ENCODE data around the gene NR4A3. TPM values are rescaled to one million over a fixed set of nuclear protein-coding genes. Genes with fewer than 3 reads are reported as not detected.
A peak's percentile ranks its signal among the peaks of the same experiment; 100 is the strongest.

The NR4A3 gene
- total and polyA plus RNA-seq, 9 donors = 0.40 to 3.2 (median 0.86) TPM

GRCh38 chr9:99895510-99895909, 73.8 kb downstream of the NR4A3 start:
- Histone ChIP-seq H3K36me3 (ENCODE audit: control insufficient read depth, insufficient read depth, low read length) (no peaks in the 10 kb centered on the region), H3K4me1 (ENCODE audit: control insufficient read depth, insufficient read depth, low read length) (no peaks in the 10 kb centered on the region), H3K4me3 (ENCODE audit: low read length) (no peak overlapping the region), H3K9me3 (replicated peaks; ENCODE audit: control insufficient read depth, low read depth, low read length) (no peaks in the 10 kb centered on the region), H3K27me3 (ENCODE audit: control insufficient read depth, insufficient read depth, low read length) (peaks cover 2% of the 10 kb centered on the region), H3K27ac (ENCODE audit: low read length) (no peak overlapping the region)
- WGBS (ENCODE audit: insufficient coverage) = 93% methylated on average over 1 of the region's 6 CpGs
- DNase-seq = no peak

- WGBS (ENCODE audit: insufficient coverage) = 83% methylated on average over 2 of the region's 2 CpGs
- Histone ChIP-seq H3K27ac (ENCODE audit: low read length) (no peak overlapping the region), H3K36me3 (ENCODE audit: control insufficient read depth, insufficient read depth, low read length) (no peaks in the 10 kb centered on the region), H3K27me3 (ENCODE audit: control insufficient read depth, insufficient read depth, low read length) (peaks cover 2% of the 10 kb centered on the region), H3K4me1 (ENCODE audit: control insufficient read depth, insufficient read depth, low read length) (no peaks in the 10 kb centered on the region), H3K9me3 (replicated peaks; ENCODE audit: control insufficient read depth, low read depth, low read length) (no peaks in the 10 kb centered on the region), H3K4me3 (ENCODE audit: low read length) (no peak overlapping the region)
- DNase-seq = no peak
Measured at GRCh38 chr9:99896119-99896518, 74.4 kb downstream of the NR4A3 start.

- no peak for DNase-seq
- Histone ChIP-seq H3K4me3 (ENCODE audit: low read length) (no peak overlapping the region), H3K27ac (ENCODE audit: low read length) (no peak overlapping the region), H3K27me3 (ENCODE audit: control insufficient read depth, insufficient read depth, low read length) (peaks cover 6% of the 10 kb centered on the region), H3K9me3 (replicated peaks; ENCODE audit: control insufficient read depth, low read depth, low read length) (no peaks in the 10 kb centered on the region), H3K4me1 (ENCODE audit: control insufficient read depth, insufficient read depth, low read length) (peaks cover 3% of the 10 kb centered on the region), H3K36me3 (ENCODE audit: control insufficient read depth, insufficient read depth, low read length) (no peaks in the 10 kb centered on the region)
- WGBS (ENCODE audit: insufficient coverage) = no CpG with 5 or more reads among the region's 1 CpG
Measured at GRCh38 chr9:99903393-99903792, 81.7 kb downstream of the NR4A3 start.

GRCh38 chr9:99905833-99906402, 84.2 kb downstream of the NR4A3 start:
- peaks cover 3% of the 10 kb centered on the region for H3K4me1 ChIP-seq (ENCODE audit: control insufficient read depth, insufficient read depth, low read length)
- H3K27ac ChIP-seq (ENCODE audit: low read length) = no peak overlapping the region
- no peaks in the 10 kb centered on the region for H3K36me3 ChIP-seq (ENCODE audit: control insufficient read depth, insufficient read depth, low read length)
- 24% methylated on average over 5 of the region's 9 CpGs for WGBS (ENCODE audit: insufficient coverage)
- H3K9me3 ChIP-seq (replicated peaks; ENCODE audit: control insufficient read depth, low read depth, low read length) = no peaks in the 10 kb centered on the region
- peak; percentile 8 for DNase-seq
- peak overlapping the region; percentile 97 for H3K4me3 ChIP-seq (ENCODE audit: low read length)
- H3K27me3 ChIP-seq (ENCODE audit: control insufficient read depth, insufficient read depth, low read length) = peaks cover 4% of the 10 kb centered on the region

GRCh38 chr9:99906403-99907207, 84.9 kb downstream of the NR4A3 start, which contains the start of gene STX17:
TSS of gene STX17 (plus strand) at chr9:99906654. CDS start at chr9:99915240, 8,586 bp downstream.
- Histone ChIP-seq H3K4me1 (ENCODE audit: control insufficient read depth, insufficient read depth, low read length) (peaks cover 3% of the 10 kb centered on the region), H3K4me3 (ENCODE audit: low read length) (peak within 1 kb of the TSS; percentile 97), H3K9me3 (replicated peaks; ENCODE audit: control insufficient read depth, low read depth, low read length) (no peaks in the 10 kb centered on the region), H3K27me3 (ENCODE audit: control insufficient read depth, insufficient read depth, low read length) (peaks cover 4% of the 10 kb centered on the region), H3K36me3 (ENCODE audit: control insufficient read depth, insufficient read depth, low read length) (peaks cover 2% of the 10 kb centered on the region), H3K27ac (ENCODE audit: low read length) (peak within 1 kb of the TSS; percentile 96)
- peak; percentile 82 for DNase-seq
- WGBS (ENCODE audit: insufficient coverage) = under 1% methylated on average over 73 of the region's 76 CpGs

GRCh38 chr9:99907208-99907532, 85.5 kb downstream of the NR4A3 start:
- peaks cover 3% of the 10 kb centered on the region for H3K36me3 ChIP-seq (ENCODE audit: control insufficient read depth, insufficient read depth, low read length)
- H3K4me1 ChIP-seq (ENCODE audit: control insufficient read depth, insufficient read depth, low read length) = peaks cover 3% of the 10 kb centered on the region
- H3K27ac ChIP-seq (ENCODE audit: low read length) = peak overlapping the region; percentile 96
- no peak for DNase-seq
- H3K4me3 ChIP-seq (ENCODE audit: low read length) = peak overlapping the region; percentile 97
- no peaks in the 10 kb centered on the region for H3K9me3 ChIP-seq (replicated peaks; ENCODE audit: control insufficient read depth, low read depth, low read length)
- WGBS (ENCODE audit: insufficient coverage) = no CpG with 5 or more reads among the region's 9 CpGs
- H3K27me3 ChIP-seq (ENCODE audit: control insufficient read depth, insufficient read depth, low read length) = peaks cover 4% of the 10 kb centered on the region

- WGBS (ENCODE audit: insufficient coverage) = 98% methylated on average over 7 of the region's 7 CpGs
Measured at GRCh38 chr9:99911600-99911999, 89.9 kb downstream of the NR4A3 start.

More at GRCh38 chr9:99911600-99911999, 89.9 kb downstream of the NR4A3 start:
- Histone ChIP-seq H3K4me3 (ENCODE audit: low read length) (no peak overlapping the region), H3K4me1 (ENCODE audit: control insufficient read depth, insufficient read depth, low read length) (no peaks in the 10 kb centered on the region), H3K27me3 (ENCODE audit: control insufficient read depth, insufficient read depth, low read length) (no peaks in the 10 kb centered on the region), H3K27ac (ENCODE audit: low read length) (no peak overlapping the region), H3K9me3 (replicated peaks; ENCODE audit: control insufficient read depth, low read depth, low read length) (no peaks in the 10 kb centered on the region), H3K36me3 (ENCODE audit: control insufficient read depth, insufficient read depth, low read length) (peaks cover 9% of the 10 kb centered on the region)
- DNase-seq = no peak

Other genes with a start within 250 kb of the NR4A3 start
- gene STX17, start 84.8 kb downstream of the NR4A3 start, total RNA-seq = 15.0 TPM
- 10 to 100 TPM; 10.8 to 15.5 (median 12.8) TPM for gene STX17, start 84.8 kb downstream of the NR4A3 start, polyA plus RNA-seq (ENCODE audit: insufficient read depth in 1 of 8, insufficient read length in 8 of 8, low replicate concordance in 1 of 8)